ENCODE measurements around the gene WWC1.

WWC1 gene

DNA sequence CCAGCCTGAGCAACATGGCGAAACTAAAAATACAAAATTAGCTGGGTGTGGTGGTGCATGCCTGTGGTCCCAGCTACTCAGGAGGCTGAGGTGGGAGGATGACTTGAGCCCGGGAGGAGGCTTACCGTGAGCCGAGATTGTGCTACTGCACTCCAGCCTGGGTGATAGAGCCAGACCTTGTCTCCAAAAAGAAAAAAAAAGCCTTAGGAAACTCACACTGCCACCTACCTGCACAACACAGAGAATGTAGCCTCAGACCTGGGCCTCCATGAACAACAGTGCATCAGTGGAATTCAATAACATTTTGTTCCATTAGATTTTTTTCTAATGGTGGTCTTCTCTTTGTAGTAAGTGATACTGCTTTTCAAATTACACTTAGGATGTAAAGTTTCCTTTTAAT, 131.0 kb downstream of the WWC1 start:
- FAIRE-seq: no peak
- DNase-seq (ENCODE audit: insufficient read length, low spot score): no peak
- TF ChIP-seq PAX5 (IDR thresholded peaks at IDR 0.05; ENCODE audit: insufficient read depth, low read length, severe bottlenecking) (no peak), SPI1 (IDR thresholded peaks at IDR 0.05; ENCODE audit: low read depth, low read length) (no peak), TAF1 (IDR thresholded peaks at IDR 0.05; ENCODE audit: low read depth, low read length) (no peak), POLR2AphosphoS5 (IDR thresholded peaks at IDR 0.05; ENCODE audit: low read depth, low read length) (no peak)

DNA sequence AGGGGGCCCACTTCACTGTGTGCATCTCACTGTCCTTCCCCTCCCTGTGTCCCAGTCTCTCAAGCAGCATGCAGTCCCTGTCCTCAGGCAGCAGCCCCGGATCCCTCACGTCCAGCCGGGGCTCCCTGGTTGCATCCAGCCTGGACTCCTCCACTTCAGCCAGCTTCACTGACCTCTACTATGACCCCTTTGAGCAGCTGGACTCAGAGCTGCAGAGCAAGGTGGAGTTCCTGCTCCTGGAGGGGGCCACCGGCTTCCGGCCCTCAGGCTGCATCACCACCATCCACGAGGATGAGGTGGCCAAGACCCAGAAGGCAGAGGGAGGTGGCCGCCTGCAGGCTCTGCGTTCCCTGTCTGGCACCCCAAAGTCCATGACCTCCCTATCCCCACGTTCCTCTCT, 132.0 kb downstream of the WWC1 start:
- FAIRE-seq (no peak), DNase-seq (ENCODE audit: insufficient read length, low spot score) (no peak)
- TF ChIP-seq POLR2A (IDR thresholded peaks at IDR 0.05; ENCODE audit: low read depth, low read length) (no peak), POLR2AphosphoS5 (IDR thresholded peaks at IDR 0.05; ENCODE audit: low read depth, low read length) (no peak), PAX5 (IDR thresholded peaks at IDR 0.05; ENCODE audit: insufficient read depth, low read length, severe bottlenecking) (no peak), POU2F2 (IDR thresholded peaks at IDR 0.05; ENCODE audit: low read depth, low read length) (no peak), SPI1 (IDR thresholded peaks at IDR 0.05; ENCODE audit: low read depth, low read length) (no peak), TAF1 (IDR thresholded peaks at IDR 0.05; ENCODE audit: low read depth, low read length) (no peak)

DNA sequence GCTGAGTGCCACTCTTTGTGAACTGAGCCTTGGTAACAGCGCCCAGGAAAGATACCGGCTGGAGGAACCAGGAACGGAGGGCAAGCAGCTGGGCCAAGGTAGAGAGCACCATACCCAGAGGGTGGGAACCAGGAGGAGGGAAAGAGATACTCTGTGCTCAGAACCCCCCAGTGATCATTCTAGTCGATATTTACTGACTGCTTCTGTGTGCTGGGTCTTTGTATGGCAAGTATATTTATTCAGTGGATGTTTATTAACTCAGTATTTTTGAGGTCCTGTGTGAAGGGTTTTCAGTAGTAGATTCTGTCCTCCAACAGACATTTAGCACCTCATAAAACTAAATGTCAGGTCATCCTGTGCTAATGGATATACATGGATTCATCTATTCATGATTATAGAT, 132.5 kb downstream of the WWC1 start:
- FAIRE-seq (no peak), DNase-seq (ENCODE audit: insufficient read length, low spot score) (no peak)
- TF ChIP-seq SPI1 (IDR thresholded peaks at IDR 0.05; ENCODE audit: low read depth, low read length) (no peak), TAF1 (IDR thresholded peaks at IDR 0.05; ENCODE audit: low read depth, low read length) (no peak), POU2F2 (IDR thresholded peaks at IDR 0.05; ENCODE audit: low read depth, low read length) (no peak)

DNA sequence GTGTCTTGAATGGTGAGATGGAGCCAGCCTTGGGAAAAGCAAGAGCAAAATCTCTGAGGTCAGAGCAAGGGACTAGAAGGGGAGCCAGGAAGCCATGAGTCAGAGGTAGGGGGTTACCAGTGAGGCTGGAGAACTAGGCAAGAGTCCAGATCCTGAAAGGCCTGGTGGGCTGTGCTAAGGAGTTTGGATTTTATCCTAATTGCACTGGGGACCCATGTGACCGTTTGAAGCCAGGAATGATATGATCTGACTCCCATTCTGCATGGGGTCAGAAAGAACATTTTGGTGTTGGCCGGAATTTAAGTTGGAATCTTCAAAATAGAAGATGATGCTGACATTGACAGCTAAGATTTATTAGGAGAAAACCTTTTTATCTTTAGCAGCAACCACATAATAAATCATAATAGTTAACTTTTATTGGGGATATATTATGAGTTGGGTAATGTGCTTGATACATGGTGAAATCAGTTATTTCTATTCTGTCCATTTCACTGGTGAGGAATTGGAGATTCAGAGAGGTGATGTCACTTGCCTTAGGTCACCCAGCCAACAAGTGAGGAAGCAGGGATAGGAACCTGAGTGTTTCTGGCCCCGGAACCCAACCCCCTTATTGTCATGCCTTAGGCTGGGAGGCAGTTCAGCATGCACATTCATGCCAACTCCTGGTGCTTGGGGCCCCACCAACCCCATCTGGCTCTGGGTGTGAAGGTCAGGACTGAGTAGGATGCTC, 133.3 kb downstream of the WWC1 start:
- TF ChIP-seq POLR2A (IDR thresholded peaks at IDR 0.05; ENCODE audit: low read depth, low read length): no peak
- TF ChIP-seq SPI1 (IDR thresholded peaks at IDR 0.05; ENCODE audit: low read depth, low read length): no peak
- TF ChIP-seq POU2F2 (IDR thresholded peaks at IDR 0.05; ENCODE audit: low read depth, low read length): no peak
- no peak for TF ChIP-seq POLR2AphosphoS5 (IDR thresholded peaks at IDR 0.05; ENCODE audit: low read depth, low read length)
- TF ChIP-seq TAF1 (IDR thresholded peaks at IDR 0.05; ENCODE audit: low read depth, low read length): no peak
- TF ChIP-seq PAX5 (IDR thresholded peaks at IDR 0.05; ENCODE audit: insufficient read depth, low read length, severe bottlenecking): no peak
- FAIRE-seq (no peak), DNase-seq (ENCODE audit: insufficient read length, low spot score) (no peak)

DNA sequence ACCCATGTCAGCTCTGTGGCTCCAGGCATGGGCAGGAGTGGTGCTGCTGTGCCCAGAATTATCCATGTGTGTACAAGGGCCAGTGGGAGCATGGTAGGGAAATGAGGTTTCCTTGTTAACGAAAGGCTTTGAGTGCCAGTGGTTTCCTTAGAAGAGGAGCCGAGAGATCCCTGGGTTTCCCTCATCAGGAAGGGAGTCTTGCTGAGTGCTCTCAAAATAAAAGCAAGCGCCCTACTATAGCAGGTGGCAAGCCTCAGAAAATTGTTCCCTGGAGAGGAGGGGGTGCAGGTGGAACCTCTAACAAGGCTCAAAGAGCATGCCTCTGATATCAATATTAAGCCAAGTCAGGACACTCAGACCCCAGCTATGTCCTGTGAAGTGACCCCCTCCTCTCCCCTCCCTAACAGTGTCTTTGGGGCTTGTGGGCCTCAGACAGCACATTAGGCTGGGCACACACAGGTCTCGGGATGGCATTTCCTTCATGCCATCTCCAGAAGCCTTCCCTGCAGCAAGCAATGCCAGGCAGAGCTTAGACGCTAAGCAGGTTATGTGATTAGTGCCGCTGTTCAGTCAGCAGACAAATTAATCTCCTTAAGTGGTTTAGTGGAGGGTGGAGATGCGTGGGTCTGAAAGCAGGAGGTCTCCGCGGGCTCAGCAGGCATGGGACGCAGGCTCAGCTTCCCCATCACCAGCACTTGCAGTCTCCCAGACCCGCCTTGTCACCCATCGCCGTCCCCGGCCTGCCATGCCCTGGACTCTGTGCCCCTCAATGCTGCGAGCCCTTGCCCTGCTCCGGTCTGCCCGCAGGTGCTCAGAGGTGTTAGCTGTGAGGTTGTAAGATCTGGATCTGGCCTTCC, 134.8 kb downstream of the WWC1 start:
- no peak for TF ChIP-seq PAX5 (IDR thresholded peaks at IDR 0.05; ENCODE audit: insufficient read depth, low read length, severe bottlenecking)
- TF ChIP-seq SPI1 (IDR thresholded peaks at IDR 0.05; ENCODE audit: low read depth, low read length): no peak
- TF ChIP-seq TAF1 (IDR thresholded peaks at IDR 0.05; ENCODE audit: low read depth, low read length): no peak
- TF ChIP-seq POLR2AphosphoS5 (IDR thresholded peaks at IDR 0.05; ENCODE audit: low read depth, low read length): no peak
- TF ChIP-seq POU2F2 (IDR thresholded peaks at IDR 0.05; ENCODE audit: low read depth, low read length): no peak
- no peak for TF ChIP-seq POLR2A (IDR thresholded peaks at IDR 0.05; ENCODE audit: low read depth, low read length)
- no peak for DNase-seq (ENCODE audit: insufficient read length, low spot score)
- FAIRE-seq: no peak

DNA sequence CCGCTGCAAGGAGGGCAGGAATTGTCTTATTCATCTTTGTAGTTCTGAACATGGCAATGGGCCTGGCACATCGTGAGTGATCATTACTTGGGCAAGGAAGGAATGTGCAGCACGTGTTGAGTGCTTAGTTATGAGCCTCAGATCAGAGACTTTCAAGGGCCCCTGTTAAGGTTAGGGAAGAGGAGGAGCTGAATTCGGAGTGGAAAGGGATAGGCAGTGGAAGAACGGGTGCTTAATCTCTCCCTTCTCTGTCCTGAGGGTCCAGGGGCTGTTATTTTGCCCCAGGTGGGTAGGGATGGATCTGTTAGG, 135.4 kb downstream of the WWC1 start:
- FAIRE-seq: no peak

DNA sequence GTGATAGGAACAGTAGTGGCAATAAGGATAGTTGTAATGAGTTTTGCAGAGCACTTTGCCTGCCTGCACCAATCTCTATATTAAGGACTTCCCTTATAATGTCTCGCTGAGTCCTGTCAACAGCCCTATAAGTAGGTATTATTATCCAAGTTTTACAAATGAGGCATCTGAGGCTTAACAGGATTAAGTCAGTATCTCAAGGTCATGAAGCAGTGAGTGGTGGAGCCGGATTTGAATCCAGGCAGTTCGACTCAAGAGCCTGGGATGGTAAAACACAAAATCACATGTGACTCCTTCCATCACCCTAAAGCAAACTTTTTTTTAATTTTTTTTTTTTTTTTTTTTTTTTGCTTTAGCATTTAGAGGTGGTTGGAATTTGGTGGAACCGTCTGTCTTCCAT, 135.8 kb downstream of the WWC1 start:
- TF ChIP-seq POLR2AphosphoS5 (IDR thresholded peaks at IDR 0.05; ENCODE audit: low read depth, low read length): no peak
- no peak for TF ChIP-seq PAX5 (IDR thresholded peaks at IDR 0.05; ENCODE audit: insufficient read depth, low read length, severe bottlenecking)
- no peak for TF ChIP-seq TAF1 (IDR thresholded peaks at IDR 0.05; ENCODE audit: low read depth, low read length)
- TF ChIP-seq POU2F2 (IDR thresholded peaks at IDR 0.05; ENCODE audit: low read depth, low read length): no peak
- TF ChIP-seq POLR2A (IDR thresholded peaks at IDR 0.05; ENCODE audit: low read depth, low read length): no peak
- no peak for TF ChIP-seq SPI1 (IDR thresholded peaks at IDR 0.05; ENCODE audit: low read depth, low read length)
- no peak for DNase-seq (ENCODE audit: insufficient read length, low spot score)

More for the DNA sequence above, 135.4 kb downstream of the WWC1 start:
- TF ChIP-seq TAF1 (IDR thresholded peaks at IDR 0.05; ENCODE audit: low read depth, low read length): no peak
- DNase-seq (ENCODE audit: insufficient read length, low spot score): no peak

DNA sequence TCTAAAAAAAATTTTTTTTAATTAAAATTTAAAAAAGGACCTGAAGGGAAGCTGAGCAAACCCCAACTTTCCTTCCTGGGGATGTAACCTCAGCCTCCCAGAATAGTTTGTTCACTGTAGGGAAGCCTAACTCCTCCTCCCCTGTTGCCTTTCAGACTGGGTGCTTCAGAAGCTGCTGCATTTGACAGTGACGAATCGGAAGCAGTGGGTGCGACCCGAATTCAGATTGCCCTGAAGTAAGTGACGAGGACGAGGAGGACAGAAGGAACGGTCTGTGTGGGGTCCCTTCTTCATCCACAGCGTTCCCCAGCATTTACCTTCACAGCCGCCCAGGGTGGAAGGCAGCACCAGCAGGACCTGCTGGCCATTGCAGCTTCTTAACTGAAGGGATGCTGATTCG, 137.1 kb downstream of the WWC1 start:
- no peak for DNase-seq (ENCODE audit: insufficient read length, low spot score)
- TF ChIP-seq POLR2AphosphoS5 (IDR thresholded peaks at IDR 0.05; ENCODE audit: low read depth, low read length) (no peak), PAX5 (IDR thresholded peaks at IDR 0.05; ENCODE audit: insufficient read depth, low read length, severe bottlenecking) (no peak), POLR2A (IDR thresholded peaks at IDR 0.05; ENCODE audit: low read depth, low read length) (no peak), TAF1 (IDR thresholded peaks at IDR 0.05; ENCODE audit: low read depth, low read length) (no peak), SPI1 (IDR thresholded peaks at IDR 0.05; ENCODE audit: low read depth, low read length) (no peak), POU2F2 (IDR thresholded peaks at IDR 0.05; ENCODE audit: low read depth, low read length) (no peak)
- FAIRE-seq: no peak

More for the DNA sequence above, 135.8 kb downstream of the WWC1 start:
- FAIRE-seq: no peak

DNA sequence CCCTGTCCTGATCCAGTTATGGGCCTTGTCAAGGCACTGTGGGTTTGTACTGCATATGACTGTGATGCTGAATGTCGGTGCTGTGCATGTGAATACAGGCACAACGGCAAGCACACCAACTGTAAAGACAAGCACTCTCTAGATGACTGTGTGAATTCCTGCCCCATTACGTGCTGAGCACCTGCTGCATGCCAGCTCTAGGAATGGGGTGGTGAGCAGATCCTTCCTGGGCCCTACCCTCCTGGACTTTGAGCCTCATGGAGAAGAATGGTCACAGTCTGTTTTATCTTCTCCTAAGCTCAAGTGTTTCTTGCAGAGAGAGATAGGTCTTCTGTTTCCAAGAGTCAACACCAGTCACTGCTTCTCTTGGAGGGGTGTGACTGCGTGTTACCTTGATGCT, 138.9 kb downstream of the WWC1 start:
- no peak for TF ChIP-seq PAX5 (IDR thresholded peaks at IDR 0.05; ENCODE audit: insufficient read depth, low read length, severe bottlenecking)
- DNase-seq (ENCODE audit: insufficient read length, low spot score) (no peak), FAIRE-seq (no peak)

DNA sequence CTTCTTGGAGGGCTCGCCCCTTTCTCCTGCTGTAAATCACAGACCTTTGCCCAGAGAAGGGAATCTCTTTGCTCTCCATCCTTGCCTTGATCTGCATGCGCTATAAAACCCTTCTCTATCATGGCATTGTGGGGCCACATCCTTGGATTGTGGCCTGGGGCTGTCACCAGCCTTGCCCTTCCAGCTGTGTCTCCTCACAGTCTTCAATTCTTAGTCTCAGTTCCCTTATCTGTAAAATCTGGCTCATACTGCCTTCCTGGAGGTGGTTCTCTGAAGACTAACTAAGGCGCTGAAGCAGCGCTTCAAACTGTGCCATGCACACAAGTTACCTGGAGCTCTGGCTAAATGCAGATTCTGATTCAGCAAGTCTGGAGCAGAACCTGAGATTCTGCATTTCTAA, 141.5 kb downstream of the WWC1 start:
- DNase-seq (ENCODE audit: insufficient read length, low spot score) (no peak), FAIRE-seq (no peak)
- TF ChIP-seq POLR2A (IDR thresholded peaks at IDR 0.05; ENCODE audit: low read depth, low read length) (no peak), SPI1 (IDR thresholded peaks at IDR 0.05; ENCODE audit: low read depth, low read length) (peak; percentile 69), TAF1 (IDR thresholded peaks at IDR 0.05; ENCODE audit: low read depth, low read length) (no peak)

All from GM12891 (cell line).